Spleen (tissue), 11 donors: ENCODE results near the gene TTLL11. TPM values are rescaled to one million over a fixed set of nuclear protein-coding genes. Genes with fewer than 3 reads are reported as not detected.

Experiments used
- DNase-seq: peaks from one replicate; pipeline ENCODE4 v3.0.0-alpha.2; 2020
- H3K27ac ChIP-seq, 8 donors: fragments of 200-600 bp; sonication (generic) in 7 of 8; 1 replicate in 4 of 8; 2 replicates in 4 of 8; pipeline versions ENCODE4 v1.5.0 to v1.8.0; 2016 to 2021; ENCODE audit warnings: inconsistent platforms in 4 of 8, mild to moderate bottlenecking in 4 of 8, moderate library complexity in 1 of 8
- H3K27me3 ChIP-seq, 7 donors: fragments of 200-600 bp; sonication (generic) in 6 of 7; replicated peaks in 1 of 7; 1 replicate in 4 of 7; 2 replicates in 3 of 7; pipeline versions ENCODE4 v1.5.0 to v1.8.0; 2016 to 2021; ENCODE audit warnings: inconsistent platforms in 3 of 7, mild to moderate bottlenecking in 1 of 7
- H3K36me3 ChIP-seq, 6 donors: fragments of 200-600 bp; sonication (generic) in 5 of 6; 1 replicate in 4 of 6; 2 replicates in 2 of 6; pipeline versions ENCODE4 v1.5.0 to v1.8.0; 2016 to 2021; ENCODE audit warnings: inconsistent platforms in 2 of 6
- H3K4me1 ChIP-seq, 6 donors: fragments of 200-600 bp; sonication (generic) in 5 of 6; 1 replicate in 3 of 6; 2 replicates in 3 of 6; pipeline versions ENCODE4 v1.5.0 to v1.8.0; 2016 to 2021; ENCODE audit warnings: inconsistent platforms in 3 of 6
- H3K4me3 ChIP-seq, 8 donors: fragments of 200-600 bp; sonication (generic) in 7 of 8; 1 replicate in 4 of 8; 2 replicates in 4 of 8; pipeline versions ENCODE4 v1.5.0 to v1.8.0; 2016 to 2021; ENCODE audit warnings: inconsistent platforms in 4 of 8, mild to moderate bottlenecking in 4 of 8, moderate library complexity in 2 of 8
- H3K9me3 ChIP-seq, 8 donors: fragments of 200-600 bp; sonication (generic) in 7 of 8; 1 replicate in 4 of 8; 2 replicates in 4 of 8; pipeline versions ENCODE4 v1.5.0 to v1.8.0; 2016 to 2021; ENCODE audit warnings: inconsistent platforms in 4 of 8
- POLR2A ChIP-seq, 3 donors: fragments of 450-650 bp; IDR thresholded peaks; one replicate each; pipeline ENCODE4 v1.5.1; 2017; ENCODE audit warnings: antibody characterized with exemption in 3 of 3, mild to moderate bottlenecking in 1 of 3
- POLR2AphosphoS5 ChIP-seq, 3 donors: sonication (generic); formaldehyde crosslinking; IDR thresholded peaks; one replicate each; pipeline ENCODE4 v1.5.1; 2017; ENCODE audit warnings: antibody characterized with exemption in 3 of 3
- WGBS, 5 donors: extraction: QIAGEN DNeasy Blood & Tissue Kit in 3 of 5; methylation state at CpG; one replicate each; pipeline versions ENCODE4 v1.1.5 to v1.1.7; 2013 to 2018; 5-methylcytosine and 5-hydroxymethylcytosine counted together
- intact Hi-C: fragments of 100-400 bp; cut with DNase I; formaldehyde crosslinking; loops from one replicate; pipeline ENCODE4 v1.15.0; 2023; ENCODE audit warnings: low total_unique reads
- polyA plus RNA-seq, 3 donors: library from polyadenylated mRNA; stranded (reverse); fragments of 200-250 nt; gene quantifications; one replicate each; pipeline ENCODE4 v1.2.1, GENCODE V29; 2013
- total RNA-seq, 7 donors: library from RNA; depleted of rRNA in 3 of 7; stranded (reverse); fragments of >200 nt in 3 of 7; fragmentation: NEBNext Ultra II Directional in 4 of 7; extraction: Animal tissue kit (Norgen Biotek cat#: 25700) in 4 of 7; gene quantifications; one replicate each; pipeline versions ENCODE4 v1.1.0 to v1.2.1, GENCODE V29; 2016 to 2021
- TF ChIP-seq, protein P1 (sequence below), 11 experiments: fragments of 200-600 bp in 7 of 11; fragments of 450-650 bp in 4 of 11; sonication (generic) in 4 of 11; IDR thresholded peaks in 8 of 11; conservative IDR thresholded peaks in 3 of 11; 1 replicate in 7 of 11; 2 replicates in 4 of 11; pipeline versions ENCODE4 v1.4.0 to v1.8.0; 2016 to 2021; ENCODE audit warnings: antibody characterized with exemption in 11 of 11, inconsistent platforms in 4 of 11, mild to moderate bottlenecking in 1 of 11
- donor health status: healthy with polysubstance abuse.
- donor health status: DM: no; HTN: no; CAD: no; lungs with moderate emphysema.
- donor health status: DM: no; HTN: no; CAD: no.
- donor health status: Bipolar disorder and iron deficiency.
- donor health status: healthy.
- donor health status: DM: no; HTN: no; CAD: no.
- donor health status: DM: yes; HTN: yes; CAD: no.

The TTLL11 gene
- total and polyA plus RNA-seq, 10 donors: 1.6 to 12.8 (median 7.3) TPM

DNA sequence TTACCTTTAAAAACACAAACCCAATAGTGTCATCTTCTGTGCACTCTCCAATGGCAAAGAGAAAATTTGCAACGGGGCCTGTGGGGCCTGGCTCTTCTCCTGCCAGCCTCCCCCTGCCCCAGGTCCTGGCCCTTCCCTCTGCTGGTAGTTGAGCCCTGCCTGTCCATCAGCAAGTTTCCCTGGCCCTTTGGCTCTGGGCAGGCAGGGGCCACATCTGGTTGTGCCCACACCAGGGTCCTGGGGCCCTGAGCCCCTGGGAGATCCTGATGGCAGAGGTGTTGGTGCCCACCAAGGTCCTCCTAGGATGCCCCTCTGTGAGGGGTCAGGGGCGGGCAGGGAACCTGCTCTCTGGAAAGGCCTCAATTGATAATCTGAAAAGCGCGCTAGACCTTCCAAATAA is 284.3 kb downstream of the TTLL11 start:
- H3K36me3 ChIP-seq: no peaks in the 10 kb centered on the region
- H3K4me3 ChIP-seq: no peak overlapping the region
- no peaks in the 10 kb centered on the region for H3K4me1 ChIP-seq
- no peak for DNase-seq
- 64 to 93% (median 85%) methylated on average over 4 of the region's 4 CpGs for WGBS, 5 donors
- intact Hi-C loops: no loop called here
- H3K27ac ChIP-seq: no peak overlapping the region
- no peaks in the 10 kb centered on the region for H3K27me3 ChIP-seq
- TF ChIP-seq POLR2AphosphoS5 (IDR thresholded peaks at IDR 0.05) (no peak), POLR2A (IDR thresholded peaks at IDR 0.05) (no peak)
- TF ChIP-seq, protein P1, sequence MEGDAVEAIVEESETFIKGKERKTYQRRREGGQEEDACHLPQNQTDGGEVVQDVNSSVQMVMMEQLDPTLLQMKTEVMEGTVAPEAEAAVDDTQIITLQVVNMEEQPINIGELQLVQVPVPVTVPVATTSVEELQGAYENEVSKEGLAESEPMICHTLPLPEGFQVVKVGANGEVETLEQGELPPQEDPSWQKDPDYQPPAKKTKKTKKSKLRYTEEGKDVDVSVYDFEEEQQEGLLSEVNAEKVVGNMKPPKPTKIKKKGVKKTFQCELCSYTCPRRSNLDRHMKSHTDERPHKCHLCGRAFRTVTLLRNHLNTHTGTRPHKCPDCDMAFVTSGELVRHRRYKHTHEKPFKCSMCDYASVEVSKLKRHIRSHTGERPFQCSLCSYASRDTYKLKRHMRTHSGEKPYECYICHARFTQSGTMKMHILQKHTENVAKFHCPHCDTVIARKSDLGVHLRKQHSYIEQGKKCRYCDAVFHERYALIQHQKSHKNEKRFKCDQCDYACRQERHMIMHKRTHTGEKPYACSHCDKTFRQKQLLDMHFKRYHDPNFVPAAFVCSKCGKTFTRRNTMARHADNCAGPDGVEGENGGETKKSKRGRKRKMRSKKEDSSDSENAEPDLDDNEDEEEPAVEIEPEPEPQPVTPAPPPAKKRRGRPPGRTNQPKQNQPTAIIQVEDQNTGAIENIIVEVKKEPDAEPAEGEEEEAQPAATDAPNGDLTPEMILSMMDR (IDR thresholded peaks at IDR 0.05 in 8 of 11, conservative IDR thresholded peaks at IDR 0.05 in 3 of 11): no peak
- peaks cover 0 to 15% (median 13%) of the 10 kb centered on the region in 8 donors for H3K9me3 ChIP-seq

DNA sequence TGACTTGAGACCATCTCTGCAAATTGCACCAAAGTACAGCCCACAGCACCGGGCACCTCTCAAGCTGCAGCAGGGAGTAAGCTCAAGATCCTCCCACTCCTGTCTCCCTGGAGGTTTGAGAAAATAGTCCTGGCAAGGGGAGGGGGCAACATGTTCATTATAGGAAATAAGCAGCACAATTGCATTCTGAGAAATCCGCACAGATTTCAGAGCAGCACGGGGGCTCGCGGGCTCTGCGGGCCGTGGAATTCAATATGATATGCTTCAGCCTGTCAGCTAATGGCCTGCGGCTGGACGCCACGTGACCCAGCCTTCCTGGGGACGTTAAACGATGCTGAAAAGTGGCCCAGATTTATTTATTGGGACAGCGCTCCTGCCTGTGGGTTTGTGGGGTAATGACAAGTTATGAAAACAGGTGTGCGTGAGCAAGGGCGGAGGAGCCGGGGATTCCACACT is 285.3 kb downstream of the TTLL11 start:
- H3K36me3 ChIP-seq: no peaks in the 10 kb centered on the region
- DNase-seq: no peak
- TF ChIP-seq POLR2A (IDR thresholded peaks at IDR 0.05) (no peak), POLR2AphosphoS5 (IDR thresholded peaks at IDR 0.05) (no peak)
- TF ChIP-seq, protein P1 (IDR thresholded peaks at IDR 0.05 in 8 of 11, conservative IDR thresholded peaks at IDR 0.05 in 3 of 11): no peak
- no peaks in the 10 kb centered on the region for H3K27me3 ChIP-seq
- H3K4me3 ChIP-seq: no peak overlapping the region
- intact Hi-C loops: no loop called here
- H3K4me1 ChIP-seq: no peaks in the 10 kb centered on the region
- H3K9me3 ChIP-seq: peaks cover 0 to 17% (median 13%) of the 10 kb centered on the region in 8 donors
- 74 to 93% (median 86%) methylated on average over 16 of the region's 16 CpGs for WGBS, 5 donors
- no peak overlapping the region for H3K27ac ChIP-seq

DNA sequence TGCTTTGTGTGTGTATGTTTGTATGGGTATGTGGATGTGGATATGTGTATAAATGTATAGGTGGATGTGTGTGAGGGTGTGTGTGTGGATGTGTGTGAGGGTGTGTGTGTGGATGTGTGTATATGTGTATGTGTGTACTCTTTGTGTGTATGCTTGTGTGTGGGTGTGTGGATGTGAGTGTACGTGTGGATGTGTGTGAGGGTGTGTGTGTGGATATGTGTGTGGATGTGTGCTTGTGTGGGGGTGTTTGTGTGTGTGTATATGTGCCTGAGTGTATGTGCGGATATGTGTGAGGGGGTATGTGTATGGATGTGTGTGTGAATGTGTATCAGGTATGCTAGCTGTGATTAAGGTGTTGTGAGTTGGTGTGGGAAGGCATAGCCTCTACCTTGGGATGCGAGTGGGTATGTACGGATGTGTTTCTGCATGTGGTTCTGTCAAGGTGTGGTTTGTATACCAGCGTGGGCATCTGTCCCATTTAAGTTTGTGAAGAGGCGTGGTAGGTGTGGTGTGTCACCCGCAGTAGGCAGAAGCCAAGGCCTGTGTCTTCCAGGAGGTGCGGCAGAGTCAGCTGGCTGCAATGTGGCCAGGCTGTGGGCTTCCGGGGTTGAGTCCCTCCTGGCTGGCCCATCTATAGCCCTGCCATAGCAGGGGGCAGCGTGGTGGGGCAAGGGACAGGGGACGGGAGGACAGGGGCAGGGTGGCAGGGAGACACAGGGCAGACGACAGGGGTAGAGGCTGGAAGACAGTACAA is 285.9 kb downstream of the TTLL11 start:
- Histone ChIP-seq H3K4me3 (no peak overlapping the region), H3K27ac (no peak overlapping the region), H3K36me3 (no peaks in the 10 kb centered on the region), H3K9me3 (peaks cover 0 to 17% (median 13%) of the 10 kb centered on the region in 8 donors), H3K4me1 (no peaks in the 10 kb centered on the region), H3K27me3 (no peaks in the 10 kb centered on the region)
- 52 to 89% (median 86%) methylated on average over 12 of the region's 12 CpGs for WGBS, 5 donors
- peak; percentile 60 for DNase-seq
- TF ChIP-seq, protein P1 (IDR thresholded peaks at IDR 0.05 in 8 of 11, conservative IDR thresholded peaks at IDR 0.05 in 3 of 11): no peak
- TF ChIP-seq POLR2A (IDR thresholded peaks at IDR 0.05) (no peak), POLR2AphosphoS5 (IDR thresholded peaks at IDR 0.05) (no peak)
- intact Hi-C loops: no loop called here

DNA sequence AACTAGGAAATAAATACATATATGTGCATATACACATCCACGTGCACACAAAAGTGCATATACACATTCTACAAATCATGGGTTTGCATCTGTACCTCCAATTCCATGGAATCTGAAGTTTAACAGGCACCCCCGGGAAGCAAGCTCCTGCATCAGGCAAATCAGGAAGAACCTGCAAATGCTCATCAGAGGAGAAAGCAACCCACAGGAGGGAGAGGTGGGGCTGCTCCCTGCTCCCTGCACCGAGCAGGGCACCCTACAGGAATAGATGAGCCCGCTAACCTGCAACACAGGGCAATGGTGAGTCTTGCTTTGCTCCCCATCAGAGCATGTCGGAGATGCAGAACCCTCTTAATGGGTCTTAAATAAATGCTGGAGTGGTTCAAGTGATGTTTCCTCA is 290.4 kb downstream of the TTLL11 start:
- H3K4me1 ChIP-seq: no peaks in the 10 kb centered on the region
- no peak for TF ChIP-seq POLR2A (IDR thresholded peaks at IDR 0.05)
- H3K9me3 ChIP-seq: peaks cover 0 to 17% (median 13%) of the 10 kb centered on the region in 8 donors
- DNase-seq: no peak
- H3K36me3 ChIP-seq: no peaks in the 10 kb centered on the region
- 84 to 87% (median 86%) methylated on average over 5 of the region's 5 CpGs for WGBS, 5 donors
- no peak overlapping the region for H3K27ac ChIP-seq
- no peak overlapping the region for H3K4me3 ChIP-seq
- H3K27me3 ChIP-seq: peaks cover 0 to 8% (median 0%) of the 10 kb centered on the region in 7 donors
- intact Hi-C loops: no loop called here
